Neural cell (in vitro differentiated cells): ENCODE measurements around the gene IPO8.

Experiments used
- EP300 ChIP-seq: fragments of 450-650 bp; conservative IDR thresholded peaks from 2 replicates; pipeline ENCODE4 v1.6.1; 2014; ENCODE audit warnings: antibody characterized with exemption, mild to moderate bottlenecking, moderate library complexity; ENCODE audit not compliant: poor library complexity, severe bottlenecking
- POLR2AphosphoS5 ChIP-seq: IDR thresholded peaks from 2 replicates; pipeline ENCODE4 v1.6.1; 2012
- TF ChIP-seq, protein P1 (sequence below): fragments of 450-650 bp; IDR thresholded peaks from 2 replicates; pipeline ENCODE4 v1.5.1; 2014; ENCODE audit warnings: antibody characterized with exemption, mild to moderate bottlenecking, moderate library complexity; ENCODE audit not compliant: poor library complexity, severe bottlenecking

DNA sequence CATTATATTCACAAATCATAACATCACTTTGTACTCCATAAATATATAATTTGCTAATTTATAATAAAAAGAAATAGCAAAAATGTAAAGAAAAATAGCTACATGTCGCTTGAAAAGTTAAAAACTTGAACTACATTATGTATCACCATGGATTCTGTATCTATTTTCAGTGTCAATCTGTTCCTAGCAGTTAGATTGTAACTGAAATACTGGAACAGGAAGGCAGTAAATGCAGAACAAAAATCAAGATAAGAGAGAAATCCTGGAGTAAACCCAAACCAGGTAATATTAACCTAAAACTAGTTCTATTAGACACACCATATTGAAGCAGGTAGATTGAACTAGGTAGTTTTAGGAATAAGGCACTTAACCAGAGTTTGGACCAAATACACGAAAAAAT is 60.3 kb downstream of the IPO8 start:
- TF ChIP-seq, protein P1, sequence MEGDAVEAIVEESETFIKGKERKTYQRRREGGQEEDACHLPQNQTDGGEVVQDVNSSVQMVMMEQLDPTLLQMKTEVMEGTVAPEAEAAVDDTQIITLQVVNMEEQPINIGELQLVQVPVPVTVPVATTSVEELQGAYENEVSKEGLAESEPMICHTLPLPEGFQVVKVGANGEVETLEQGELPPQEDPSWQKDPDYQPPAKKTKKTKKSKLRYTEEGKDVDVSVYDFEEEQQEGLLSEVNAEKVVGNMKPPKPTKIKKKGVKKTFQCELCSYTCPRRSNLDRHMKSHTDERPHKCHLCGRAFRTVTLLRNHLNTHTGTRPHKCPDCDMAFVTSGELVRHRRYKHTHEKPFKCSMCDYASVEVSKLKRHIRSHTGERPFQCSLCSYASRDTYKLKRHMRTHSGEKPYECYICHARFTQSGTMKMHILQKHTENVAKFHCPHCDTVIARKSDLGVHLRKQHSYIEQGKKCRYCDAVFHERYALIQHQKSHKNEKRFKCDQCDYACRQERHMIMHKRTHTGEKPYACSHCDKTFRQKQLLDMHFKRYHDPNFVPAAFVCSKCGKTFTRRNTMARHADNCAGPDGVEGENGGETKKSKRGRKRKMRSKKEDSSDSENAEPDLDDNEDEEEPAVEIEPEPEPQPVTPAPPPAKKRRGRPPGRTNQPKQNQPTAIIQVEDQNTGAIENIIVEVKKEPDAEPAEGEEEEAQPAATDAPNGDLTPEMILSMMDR = no peak
- TF ChIP-seq EP300 (no peak), POLR2AphosphoS5 (no peak)
